ENCODE data around the gene C4BPB. TPM values are rescaled to one million over a fixed set of nuclear protein-coding genes. Genes with fewer than 3 reads are reported as not detected.

Gene C4BPB
- total RNA-seq, 2 donors from 2014 or later = 2.6 to 7.4 TPM

DNA sequence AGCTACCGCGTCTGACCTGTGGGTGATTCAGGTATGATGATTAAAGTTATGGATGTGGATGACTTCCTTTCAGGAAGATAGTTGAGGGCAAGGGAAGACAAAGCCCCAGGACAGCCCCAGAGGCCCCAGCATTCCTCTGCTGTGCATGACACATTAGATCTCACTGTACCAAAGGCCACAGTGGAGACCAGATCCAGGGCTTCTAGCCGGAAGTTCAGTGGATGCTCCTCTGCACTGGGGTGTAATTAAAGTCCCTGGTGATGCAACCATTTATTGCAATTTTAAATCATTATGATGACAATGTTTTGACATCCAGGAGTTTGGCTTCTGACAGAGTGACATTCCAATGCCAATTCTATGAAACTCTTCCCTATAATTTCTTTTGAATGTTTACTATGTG is 20.3 kb downstream of the C4BPB start:
- no peak for ATAC-seq (replicated peaks in 1 of 2)
- Mint-ChIP-seq H3K36me3 (ENCODE audit: insufficient read depth in 2 of 2) (no peaks in the 10 kb centered on the region), H3K27me3 (ENCODE audit: low read depth) (peaks cover 10% of the 10 kb centered on the region), H3K27ac (no peak overlapping the region), H3K4me1 (ENCODE audit: low read depth) (peaks cover 4% of the 10 kb centered on the region), H3K9me3 (no peaks in the 10 kb centered on the region), H3K4me3 (no peak overlapping the region)
- DNase-seq = no peak

- no peak overlapping the region for H3K27ac Mint-ChIP-seq
- no peak for ATAC-seq (replicated peaks in 1 of 2)
- no peak for DNase-seq
- H3K36me3 Mint-ChIP-seq (ENCODE audit: insufficient read depth in 2 of 2) = no peaks in the 10 kb centered on the region
- H3K4me3 Mint-ChIP-seq = no peak overlapping the region
- H3K27me3 Mint-ChIP-seq (ENCODE audit: low read depth) = peaks cover 10% of the 10 kb centered on the region
- H3K4me1 Mint-ChIP-seq (ENCODE audit: low read depth) = peaks cover 4% of the 10 kb centered on the region
- H3K9me3 Mint-ChIP-seq = no peaks in the 10 kb centered on the region
Measured at GRCh38 chr1:207112616-207113296, 24.1 kb downstream of the C4BPB start.

- peaks cover under 1% of the 10 kb centered on the region for H3K27me3 Mint-ChIP-seq (ENCODE audit: low read depth)
- H3K4me3 Mint-ChIP-seq = no peak overlapping the region
- no peak for DNase-seq
- ATAC-seq (replicated peaks in 1 of 2) = no peak
- H3K9me3 Mint-ChIP-seq = no peaks in the 10 kb centered on the region
- no peaks in the 10 kb centered on the region for H3K4me1 Mint-ChIP-seq (ENCODE audit: low read depth)
- no peaks in the 10 kb centered on the region for H3K36me3 Mint-ChIP-seq (ENCODE audit: insufficient read depth in 2 of 2)
- no peak overlapping the region for H3K27ac Mint-ChIP-seq
Measured at GRCh38 chr1:207115269-207115668, 26.6 kb downstream of the C4BPB start.

GRCh38 chr1:207124389-207124788 is 35.7 kb downstream of the C4BPB start:
- Mint-ChIP-seq H3K27me3 (ENCODE audit: low read depth) (no peaks in the 10 kb centered on the region), H3K36me3 (ENCODE audit: insufficient read depth in 2 of 2) (peaks cover 12% of the 10 kb centered on the region in 2 donors), H3K27ac (no peak overlapping the region), H3K9me3 (peaks cover 9 to 14% of the 10 kb centered on the region in 2 donors), H3K4me3 (no peak overlapping the region), H3K4me1 (ENCODE audit: low read depth) (no peaks in the 10 kb centered on the region)
- no peak for ATAC-seq (replicated peaks in 1 of 2)
- no peak for DNase-seq

DNA sequence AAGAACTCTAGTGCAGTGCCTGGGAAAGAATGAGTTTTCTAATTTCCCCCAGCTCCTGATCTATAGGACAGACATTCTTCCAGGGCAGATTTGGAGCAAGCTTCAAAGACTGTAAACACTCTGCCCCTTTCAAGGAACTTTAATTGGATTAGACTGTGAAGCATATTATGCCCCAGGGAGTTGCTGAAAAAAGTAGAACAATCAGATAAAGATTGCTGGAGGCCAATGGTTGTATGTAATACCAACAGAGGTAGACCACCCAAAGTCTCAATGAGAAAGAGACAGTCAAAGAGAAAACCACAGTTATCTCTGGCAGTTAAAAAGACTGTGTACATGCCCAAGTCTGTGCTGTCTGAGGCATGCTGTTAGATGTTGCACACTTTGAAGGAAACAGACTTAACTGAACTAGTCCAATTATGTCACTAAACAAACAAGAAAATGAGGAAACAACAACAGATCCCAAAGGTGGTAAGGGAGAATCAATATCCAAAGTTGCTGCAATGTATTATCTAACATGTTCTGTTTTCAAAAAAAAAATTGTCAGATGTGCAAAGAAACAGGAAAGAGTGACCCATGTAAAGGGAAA is 39.8 kb downstream of the C4BPB start:
- H3K27ac Mint-ChIP-seq = no peak overlapping the region
- no peaks in the 10 kb centered on the region for H3K27me3 Mint-ChIP-seq (ENCODE audit: low read depth)
- H3K9me3 Mint-ChIP-seq = peaks cover 15 to 17% of the 10 kb centered on the region in 2 donors
- DNase-seq (no peak), ATAC-seq (replicated peaks in 1 of 2) (no peak)
- H3K36me3 Mint-ChIP-seq (ENCODE audit: insufficient read depth in 2 of 2) = peaks cover 12 to 16% of the 10 kb centered on the region in 2 donors
- H3K4me3 Mint-ChIP-seq = no peak overlapping the region
- no peaks in the 10 kb centered on the region for H3K4me1 Mint-ChIP-seq (ENCODE audit: low read depth)

DNA sequence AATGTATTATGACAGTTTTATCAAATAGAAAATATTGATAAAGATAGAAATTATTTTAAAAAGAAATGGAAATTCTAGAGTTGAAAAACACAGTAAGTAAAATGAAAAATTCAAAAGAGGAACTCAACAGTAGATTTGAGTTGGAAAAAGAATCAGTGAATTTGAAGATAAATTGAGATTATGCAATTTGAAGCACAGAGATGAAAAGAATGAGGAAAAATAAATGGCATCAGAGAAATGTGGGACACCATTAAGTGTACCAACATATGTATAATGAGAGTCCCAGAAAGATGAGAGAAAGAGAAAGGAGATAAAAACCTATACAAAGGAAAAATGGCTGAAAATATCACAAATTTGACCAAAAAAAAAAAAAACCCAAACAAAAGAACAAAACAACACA is 40.4 kb downstream of the C4BPB start:
- Mint-ChIP-seq H3K4me1 (ENCODE audit: low read depth) (no peaks in the 10 kb centered on the region), H3K9me3 (peaks cover 15 to 17% of the 10 kb centered on the region in 2 donors), H3K36me3 (ENCODE audit: insufficient read depth in 2 of 2) (peaks cover 12 to 16% of the 10 kb centered on the region in 2 donors), H3K4me3 (no peak overlapping the region), H3K27me3 (ENCODE audit: low read depth) (no peaks in the 10 kb centered on the region), H3K27ac (no peak overlapping the region)
- no peak for ATAC-seq (replicated peaks in 1 of 2)
- DNase-seq = no peak

DNA sequence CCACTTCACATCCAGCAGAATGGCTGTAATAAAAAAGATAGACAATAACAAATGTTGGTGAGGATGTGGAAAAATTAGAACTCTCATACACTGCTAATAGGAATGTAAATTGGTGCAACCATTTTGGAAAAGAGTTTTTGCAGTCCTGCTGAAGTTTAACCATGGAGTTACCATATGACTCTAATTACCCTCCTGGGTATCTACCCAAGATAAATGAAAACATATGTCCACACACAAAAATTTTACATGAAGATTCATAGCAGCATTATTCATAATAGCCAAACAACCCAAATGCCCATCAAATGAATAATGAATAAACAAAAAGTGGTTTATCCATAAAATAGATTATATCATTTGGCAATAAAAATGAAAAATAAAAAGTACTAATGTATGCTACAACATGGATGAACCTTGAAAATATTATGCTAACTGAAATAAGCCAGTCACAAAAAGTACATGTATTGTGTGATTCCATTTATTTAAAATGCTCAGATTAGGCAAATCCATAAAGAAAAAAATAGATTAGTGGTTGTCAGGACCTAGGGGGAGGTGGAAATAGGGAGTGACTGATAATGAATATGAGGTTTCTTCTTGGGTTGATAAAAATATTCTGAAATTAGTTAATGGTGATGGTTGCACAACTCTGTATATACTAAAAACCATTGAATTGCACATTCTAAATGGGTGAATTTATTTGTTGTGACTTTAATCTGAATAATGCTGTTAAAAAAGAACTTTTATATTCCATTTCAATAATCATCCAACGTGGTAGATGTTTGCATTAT is 41.8 kb downstream of the C4BPB start:
- Mint-ChIP-seq H3K4me3 (no peak overlapping the region), H3K27ac (no peak overlapping the region), H3K27me3 (ENCODE audit: low read depth) (no peaks in the 10 kb centered on the region), H3K4me1 (ENCODE audit: low read depth) (no peaks in the 10 kb centered on the region), H3K9me3 (peaks cover 15 to 17% of the 10 kb centered on the region in 2 donors), H3K36me3 (ENCODE audit: insufficient read depth in 2 of 2) (peaks cover 12 to 16% of the 10 kb centered on the region in 2 donors)
- ATAC-seq (replicated peaks in 1 of 2) (no peak), DNase-seq (no peak)

DNA sequence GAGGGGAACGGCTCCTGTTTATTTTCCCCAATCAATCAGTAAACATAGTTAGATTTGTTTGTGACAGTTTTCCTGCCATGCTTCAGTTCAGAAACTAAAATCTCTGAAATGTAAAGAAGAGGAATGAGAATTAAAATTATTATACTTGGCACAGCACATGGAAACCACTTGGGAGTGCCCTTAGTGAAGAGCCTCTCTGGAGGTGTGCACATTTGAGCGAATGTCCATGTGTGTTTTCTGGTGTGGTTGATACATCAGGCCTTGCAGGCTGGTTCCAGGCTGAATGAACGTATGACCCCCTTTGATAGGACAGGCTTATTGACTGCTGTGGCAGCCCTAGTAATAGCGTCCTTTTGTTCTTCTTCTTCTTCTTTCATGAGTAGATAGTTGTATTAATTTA is 42.5 kb downstream of the C4BPB start:
- no peak overlapping the region for H3K4me3 Mint-ChIP-seq
- ATAC-seq (replicated peaks in 1 of 2) (no peak), DNase-seq (no peak)
- peaks cover 14 to 15% of the 10 kb centered on the region in 2 donors for H3K9me3 Mint-ChIP-seq
- H3K36me3 Mint-ChIP-seq (ENCODE audit: insufficient read depth in 2 of 2) = peaks cover 12 to 16% of the 10 kb centered on the region in 2 donors
- no peaks in the 10 kb centered on the region for H3K4me1 Mint-ChIP-seq (ENCODE audit: low read depth)
- no peak overlapping the region for H3K27ac Mint-ChIP-seq
- no peaks in the 10 kb centered on the region for H3K27me3 Mint-ChIP-seq (ENCODE audit: low read depth)

DNA sequence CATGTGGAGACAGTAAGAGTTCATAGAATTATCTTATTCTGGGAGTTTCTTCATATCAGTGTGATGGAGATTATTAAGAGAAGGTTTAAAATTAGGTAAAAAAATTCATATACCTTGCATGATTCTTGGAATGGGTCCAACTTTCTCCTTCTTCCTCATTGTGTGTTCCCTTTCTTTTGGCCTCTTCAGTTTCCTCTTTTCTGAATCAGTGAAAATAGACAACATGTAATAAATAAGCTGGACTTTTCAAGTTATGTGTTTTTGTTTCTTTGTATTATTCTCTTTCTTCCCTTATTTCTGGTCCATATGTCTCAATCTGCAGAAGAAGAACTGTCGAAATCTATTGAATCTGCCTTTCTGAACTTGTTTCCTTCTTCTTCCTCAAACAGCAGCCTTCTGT is 45.9 kb downstream of the C4BPB start:
- Mint-ChIP-seq H3K4me1 (ENCODE audit: low read depth) (no peaks in the 10 kb centered on the region), H3K4me3 (no peak overlapping the region), H3K27me3 (ENCODE audit: low read depth) (no peaks in the 10 kb centered on the region), H3K27ac (no peak overlapping the region), H3K9me3 (peaks cover 2 to 5% of the 10 kb centered on the region in 2 donors), H3K36me3 (ENCODE audit: insufficient read depth in 2 of 2) (peaks cover 0 to 4% of the 10 kb centered on the region in 2 donors)
- ATAC-seq (replicated peaks in 1 of 2) (no peak), DNase-seq (no peak)

DNA sequence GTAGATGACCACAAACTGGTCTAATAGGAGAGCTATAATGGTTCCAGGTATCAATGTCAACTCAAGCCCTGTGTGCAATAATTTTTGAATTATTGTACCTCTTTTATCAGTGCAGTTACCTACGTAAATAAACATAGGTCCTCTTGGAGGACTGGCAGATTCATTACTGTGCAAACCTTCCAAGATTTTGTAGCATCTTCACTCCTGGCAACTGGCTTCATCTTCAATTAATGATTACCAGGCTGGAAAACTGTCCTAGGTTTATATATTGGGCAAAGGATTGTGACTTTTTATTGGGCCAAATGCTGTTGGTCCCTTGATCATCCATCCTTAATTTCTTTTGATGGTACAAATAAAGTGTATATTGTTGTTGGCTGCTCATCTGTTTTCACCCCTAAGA is 51.0 kb downstream of the C4BPB start:
- no peaks in the 10 kb centered on the region for H3K9me3 Mint-ChIP-seq

DNA sequence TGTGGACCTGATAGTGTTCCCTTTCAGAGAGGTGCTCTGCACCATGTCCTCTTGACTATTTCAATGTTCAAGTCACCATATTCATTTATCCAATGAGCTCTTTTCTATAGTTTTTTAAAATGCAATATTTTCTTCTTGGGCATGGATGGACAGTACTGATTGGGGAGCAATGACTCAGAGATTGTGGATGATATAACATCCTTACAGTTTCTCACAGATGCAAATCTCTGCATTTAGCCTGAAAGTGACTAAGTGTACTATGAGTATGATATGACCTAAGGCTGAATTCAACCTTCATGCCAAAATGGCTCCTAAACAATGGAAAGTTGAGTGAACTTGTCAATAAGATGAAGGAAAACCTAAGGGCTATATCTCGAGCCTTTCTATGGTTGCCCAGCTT is 51.9 kb downstream of the C4BPB start:
- Mint-ChIP-seq H3K27ac (no peak overlapping the region), H3K9me3 (no peaks in the 10 kb centered on the region), H3K36me3 (ENCODE audit: insufficient read depth in 2 of 2) (no peaks in the 10 kb centered on the region), H3K27me3 (ENCODE audit: low read depth) (no peaks in the 10 kb centered on the region), H3K4me3 (no peak overlapping the region), H3K4me1 (ENCODE audit: low read depth) (peaks cover 4% of the 10 kb centered on the region)
- DNase-seq = no peak
- no peak for ATAC-seq (replicated peaks in 1 of 2)

More for the DNA sequence above, 51.0 kb downstream of the C4BPB start:
- DNase-seq (no peak), ATAC-seq (replicated peaks in 1 of 2) (no peak)
- H3K27ac Mint-ChIP-seq = no peak overlapping the region
- no peaks in the 10 kb centered on the region for H3K27me3 Mint-ChIP-seq (ENCODE audit: low read depth)
- H3K4me1 Mint-ChIP-seq (ENCODE audit: low read depth) = peaks cover 4% of the 10 kb centered on the region
- no peaks in the 10 kb centered on the region for H3K36me3 Mint-ChIP-seq (ENCODE audit: insufficient read depth in 2 of 2)
- no peak overlapping the region for H3K4me3 Mint-ChIP-seq

- DNase-seq (no peak), ATAC-seq (replicated peaks in 1 of 2) (no peak)
- Mint-ChIP-seq H3K4me3 (no peak overlapping the region), H3K27ac (no peak overlapping the region), H3K36me3 (ENCODE audit: insufficient read depth in 2 of 2) (no peaks in the 10 kb centered on the region), H3K9me3 (peaks cover 3% of the 10 kb centered on the region in 2 donors), H3K4me1 (ENCODE audit: low read depth) (peaks cover 3% of the 10 kb centered on the region), H3K27me3 (ENCODE audit: low read depth) (no peaks in the 10 kb centered on the region)
Measured at GRCh38 chr1:207145401-207146058, 56.9 kb downstream of the C4BPB start.

Data from activated T-cell treated with anti-CD3 and anti-CD28 coated beads, Interleukin-2, amount 50 U/mL, for 72 hours (primary cell).